Gastroesophageal sphincter (tissue), 4 donors: ENCODE measurements around the gene LMAN2. TPM values are rescaled to one million over a fixed set of nuclear protein-coding genes. Genes with fewer than 3 reads are reported as not detected.
A peak's percentile ranks its signal among the peaks of the same experiment; 100 is the strongest.

Experiments used
- ATAC-seq: fragments of 150-250 bp; one replicate; pipeline ENCODE4 v1.9.1; 2016; ENCODE audit warnings: mild to moderate bottlenecking, moderate library complexity
- H3K27ac ChIP-seq, 4 donors: fragments of 200-600 bp; sonication (generic) in 3 of 4; 1 replicate in 3 of 4; 2 replicates in 1 of 4; pipeline ENCODE4 v1.5.1; 2016 to 2019
- H3K27me3 ChIP-seq: fragments of 200-600 bp; sonication (generic); one replicate; pipeline ENCODE4 v1.5.1; 2019
- H3K36me3 ChIP-seq, 2 donors: fragments of 200-600 bp; sonication (generic); one replicate each; pipeline ENCODE4 v1.5.1; 2019; ENCODE audit warnings: control low read depth in 1 of 2
- H3K4me1 ChIP-seq, 3 donors: fragments of 200-600 bp; sonication (generic); 1 replicate in 2 of 3; 2 replicates in 1 of 3; pipeline ENCODE4 v1.5.1; 2016 to 2019; ENCODE audit warnings: control low read depth in 2 of 3
- H3K4me3 ChIP-seq, 2 donors: fragments of 200-600 bp; sonication (generic); one replicate each; pipeline ENCODE4 v1.5.1; 2019; ENCODE audit warnings: mild to moderate bottlenecking in 1 of 2, moderate library complexity in 1 of 2
- H3K9me3 ChIP-seq, 3 donors: fragments of 200-600 bp; sonication (generic); one replicate each; pipeline ENCODE4 v1.5.1; 2017 to 2019; ENCODE audit warnings: control low read depth in 2 of 3
- CTCF ChIP-seq, 4 experiments: fragments of 200-600 bp in 2 of 4; fragments of 450-650 bp in 2 of 4; sonication (generic) in 1 of 4; IDR thresholded peaks; one replicate each; pipeline ENCODE4 v1.5.1; 2017 to 2019; ENCODE audit warnings: antibody characterized with exemption in 4 of 4, mild to moderate bottlenecking in 2 of 4, moderate library complexity in 2 of 4
- EP300 ChIP-seq: sonication (generic); formaldehyde crosslinking; IDR thresholded peaks from one replicate; pipeline ENCODE4 v1.6.1; 2017; ENCODE audit warnings: antibody characterized with exemption, mild to moderate bottlenecking
- POLR2A ChIP-seq, 2 donors: fragments of 450-650 bp; IDR thresholded peaks; one replicate each; pipeline ENCODE4 v1.6.1; 2017; ENCODE audit warnings: antibody characterized with exemption in 2 of 2, mild to moderate bottlenecking in 2 of 2, moderate library complexity in 1 of 2
- POLR2AphosphoS5 ChIP-seq: sonication (generic); formaldehyde crosslinking; IDR thresholded peaks from one replicate; pipeline ENCODE4 v1.6.1; 2017; ENCODE audit warnings: antibody characterized with exemption
- WGBS, 2 donors: methylation state at CpG; one replicate each; pipeline ENCODE4 v1.1.5; 2018; ENCODE audit warnings: low coverage in 1 of 2; 5-methylcytosine and 5-hydroxymethylcytosine counted together
- total RNA-seq, 4 donors: library from RNA; depleted of rRNA; stranded (reverse); fragments of >200 nt; gene quantifications; one replicate each; pipeline ENCODE4 v1.1.0, GENCODE V29; 2016

The LMAN2 gene
- total RNA-seq, 4 donors from 2014 or later = 78.1 to 147 (median 111) TPM

GRCh38 chr5:177313561-177314259 lies 37.8 kb downstream of the LMAN2 start:
- H3K4me3 ChIP-seq = no peak overlapping the region
- no peak overlapping the region for H3K27ac ChIP-seq
- no peaks in the 10 kb centered on the region for H3K27me3 ChIP-seq
- peaks cover 0 to 28% (median 18%) of the 10 kb centered on the region in 3 donors for H3K4me1 ChIP-seq
- WGBS, 2 donors = 86 to 100% methylated on average over 2 to 5 of the region's 15 CpGs
- no peak for ATAC-seq
- no peak for TF ChIP-seq CTCF (IDR thresholded peaks at IDR 0.05)
- no peak for TF ChIP-seq POLR2A (IDR thresholded peaks at IDR 0.05)
- no peak for TF ChIP-seq EP300
- TF ChIP-seq POLR2AphosphoS5 = no peak
- H3K36me3 ChIP-seq = peaks cover 0 to 7% of the 10 kb centered on the region in 2 donors
- H3K9me3 ChIP-seq = no peaks in the 10 kb centered on the region

- Histone ChIP-seq H3K36me3 (peaks cover 0 to 11% of the 10 kb centered on the region in 2 donors), H3K27ac (peak overlapping the region in 1 of 4 donors; percentile 74), H3K27me3 (no peaks in the 10 kb centered on the region), H3K9me3 (no peaks in the 10 kb centered on the region), H3K4me1 (peaks cover 0 to 28% (median 18%) of the 10 kb centered on the region in 3 donors), H3K4me3 (peak overlapping the region in 1 of 2 donors; percentile 63)
- WGBS, 2 donors = 17% methylated on average over 7 of the region's 19 CpGs; no CpG with 5 or more reads in 1 of the 2 donors
- ATAC-seq = no peak
- TF ChIP-seq CTCF (IDR thresholded peaks at IDR 0.05) = no peak
These were observed 38.8 kb downstream of the LMAN2 start for GRCh38 chr5:177312649-177313181.

- no peak for TF ChIP-seq POLR2A (IDR thresholded peaks at IDR 0.05)
- no peak for TF ChIP-seq CTCF (IDR thresholded peaks at IDR 0.05)
- TF ChIP-seq POLR2AphosphoS5 = peak; percentile 27
- 0% methylated on average over 4 of the region's 78 CpGs; no CpG with 5 or more reads in 1 of the 2 donors for WGBS, 2 donors
- ATAC-seq = peak; percentile 95
These were observed 39.5 kb downstream of the LMAN2 start, which contains the start of gene MXD3 for GRCh38 chr5:177311723-177312648. Gene MXD3, minus strand, starts transcription at chr5:177311898. Its CDS starts 68 bp downstream, at chr5:177311830.

GRCh38 chr5:177311392-177311722 lies 40.1 kb downstream of the LMAN2 start:
- WGBS, 2 donors = no CpG with 5 or more reads among the region's 23 CpGs
- peaks cover 0 to 17% of the 10 kb centered on the region in 2 donors for H3K36me3 ChIP-seq
- no peaks in the 10 kb centered on the region for H3K27me3 ChIP-seq
- peak overlapping the region; percentile 36 to 63 for H3K4me3 ChIP-seq
- peaks cover 0 to 28% (median 18%) of the 10 kb centered on the region in 3 donors for H3K4me1 ChIP-seq
- ATAC-seq = peak; percentile 2
- no peaks in the 10 kb centered on the region for H3K9me3 ChIP-seq
- TF ChIP-seq POLR2AphosphoS5 (no peak), POLR2A (IDR thresholded peaks at IDR 0.05) (no peak), CTCF (IDR thresholded peaks at IDR 0.05) (no peak), EP300 (no peak)
- H3K27ac ChIP-seq = peak overlapping the region in 2 of 4 donors; percentile 56 to 74

More at GRCh38 chr5:177311723-177312648, 39.5 kb downstream of the LMAN2 start, which contains the start of gene MXD3:
- Histone ChIP-seq H3K36me3 (peaks cover 0 to 13% of the 10 kb centered on the region in 2 donors), H3K27ac (peak within 1 kb of the TSS in 3 of 4 donors; percentile 26 to 74 (median 56)), H3K27me3 (no peaks in the 10 kb centered on the region), H3K9me3 (no peaks in the 10 kb centered on the region), H3K4me1 (peaks cover 0 to 28% (median 18%) of the 10 kb centered on the region in 3 donors), H3K4me3 (peak within 1 kb of the TSS; percentile 36 to 63)
